ENCODE data around the gene ZFR2. TPM values are rescaled to one million over a fixed set of nuclear protein-coding genes. Genes with fewer than 3 reads are reported as not detected.
"Not testable (repeated sequence)": the region's sequence is repeated elsewhere in the genome, so short reads cannot be mapped to it uniquely, and the experiment has no call there.

Gene ZFR2
- total and polyA plus RNA-seq, 2 experiments from 2014 or later = not detected

DNA sequence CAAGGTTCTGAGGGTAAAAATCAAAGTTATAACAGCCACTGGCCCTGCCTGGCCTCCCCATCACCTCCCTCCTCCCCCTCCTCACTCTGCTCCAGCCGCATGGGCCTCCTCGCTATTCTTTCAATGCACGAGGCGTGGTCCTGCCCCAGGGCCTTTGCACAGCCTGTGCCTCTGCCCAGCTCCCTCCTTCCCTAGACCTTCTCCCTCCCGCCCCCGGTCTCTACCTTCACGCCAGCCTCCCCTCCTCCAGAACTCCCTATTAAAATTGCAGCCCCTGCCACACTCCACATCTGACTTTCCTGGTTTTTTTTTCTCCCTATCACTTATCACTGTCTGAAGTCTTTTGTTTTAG lies 100.1 kb downstream of the ZFR2 start:
- no peaks in the 10 kb centered on the region for H4K20me1 ChIP-seq (ENCODE audit: insufficient read depth)
- H3K9me2 ChIP-seq (ENCODE audit: insufficient read depth) = no peaks in the 10 kb centered on the region
- DNase-seq = no peak
- H3K4me1 ChIP-seq (ENCODE audit: insufficient read depth) = no peaks in the 10 kb centered on the region
- H3K9ac ChIP-seq = no peak overlapping the region
- H3K4me3 ChIP-seq = no peak overlapping the region
- no peak overlapping the region for H3K4me2 ChIP-seq (ENCODE audit: unreplicated experiment)
- H3K36me3 ChIP-seq (ENCODE audit: low read depth) = no peaks in the 10 kb centered on the region
- H3K27me3 ChIP-seq (replicated peaks; ENCODE audit: insufficient read depth) = no peaks in the 10 kb centered on the region
- H3F3A ChIP-seq (ENCODE audit: insufficient read depth) = no peaks in the 10 kb centered on the region
- H3K79me2 ChIP-seq (ENCODE audit: insufficient read depth) = peaks cover 8% of the 10 kb centered on the region
- 95 to 100% methylated on average over 1 to 7 of the region's 7 CpGs for WGBS, 2 experiments (ENCODE audit: low coverage in 1 of 2, low lambda C conversion rate in 2 of 2, missing lambda C conversion rate in 2 of 2)
- H2AFZ ChIP-seq = no peak overlapping the region
- H3K27ac ChIP-seq = no peak overlapping the region
- TF ChIP-seq EZH2 (IDR thresholded peaks at IDR 0.05; ENCODE audit: insufficient read depth, poor library complexity, severe bottlenecking) = no peak
- no peak for TF ChIP-seq EZH2phosphoT487 (IDR thresholded peaks at IDR 0.05; ENCODE audit: insufficient read depth, low read depth)
- H3K9me3 ChIP-seq (ENCODE audit: low read depth) = no peaks in the 10 kb centered on the region
- in situ Hi-C loops (cut with MboI) = no loop called here

DNA sequence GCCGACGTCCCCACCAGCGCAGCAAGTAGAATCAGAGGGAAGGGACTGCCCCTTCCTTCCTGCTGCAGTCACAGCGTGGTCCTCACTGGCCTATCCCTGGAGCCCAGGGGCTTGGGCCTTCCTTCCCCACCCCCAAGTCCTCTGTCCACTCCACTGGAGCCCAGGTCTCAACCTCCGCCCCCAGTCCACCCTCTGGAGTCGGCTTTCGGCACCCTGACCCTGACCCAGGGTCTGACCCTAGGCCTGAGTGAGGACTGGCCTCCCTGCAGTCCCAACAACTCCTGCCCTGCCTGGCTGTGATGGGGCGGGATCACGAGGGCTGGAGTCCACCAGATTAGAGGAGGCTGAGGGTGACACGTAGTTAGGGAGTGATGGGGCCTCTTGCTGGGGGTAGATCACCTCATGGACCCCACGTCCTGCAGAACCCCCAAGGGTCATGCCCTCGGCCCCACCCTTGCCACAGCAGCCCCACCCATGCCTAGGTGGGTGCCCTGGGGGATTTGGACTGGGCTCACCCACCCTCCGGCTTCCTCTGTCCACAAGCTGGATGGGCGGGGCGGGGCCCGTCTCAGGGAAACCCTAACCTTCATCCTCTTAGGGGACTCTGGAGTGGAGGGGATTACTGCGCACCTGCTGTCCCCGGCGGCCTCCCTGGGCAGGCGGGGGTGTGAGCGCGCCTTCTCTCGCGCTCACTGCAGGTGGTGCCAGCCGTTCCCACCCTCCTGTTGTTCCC lies 100.7 kb downstream of the ZFR2 start:
- no peaks in the 10 kb centered on the region for H3K9me3 ChIP-seq (ENCODE audit: low read depth)
- no peaks in the 10 kb centered on the region for H3K36me3 ChIP-seq (ENCODE audit: low read depth)
- H3K4me1 ChIP-seq (ENCODE audit: insufficient read depth) = 0 out of 2 replicates have a peak, but pooled peaks cover 3% of the 10 kb centered on the region
- no peak overlapping the region for H3K4me2 ChIP-seq (ENCODE audit: unreplicated experiment)
- no peak overlapping the region for H3K9ac ChIP-seq
- no peaks in the 10 kb centered on the region for H3F3A ChIP-seq (ENCODE audit: insufficient read depth)
- 90 to 91% methylated on average over 22 to 25 of the region's 25 CpGs for WGBS, 2 experiments (ENCODE audit: low coverage in 1 of 2, low lambda C conversion rate in 2 of 2, missing lambda C conversion rate in 2 of 2)
- H3K79me2 ChIP-seq (ENCODE audit: insufficient read depth) = peaks cover 14% of the 10 kb centered on the region
- TF ChIP-seq EZH2 (IDR thresholded peaks at IDR 0.05; ENCODE audit: insufficient read depth, poor library complexity, severe bottlenecking) = no peak
- TF ChIP-seq EZH2phosphoT487 (IDR thresholded peaks at IDR 0.05; ENCODE audit: insufficient read depth, low read depth) = no peak
- no peaks in the 10 kb centered on the region for H3K27me3 ChIP-seq (replicated peaks; ENCODE audit: insufficient read depth)
- H4K20me1 ChIP-seq (ENCODE audit: insufficient read depth) = no peaks in the 10 kb centered on the region
- H2AFZ ChIP-seq = no peak overlapping the region
- no peak for DNase-seq
- no peak overlapping the region for H3K4me3 ChIP-seq
- H3K27ac ChIP-seq = no peak overlapping the region
- no peaks in the 10 kb centered on the region for H3K9me2 ChIP-seq (ENCODE audit: insufficient read depth)
- in situ Hi-C loops (cut with MboI) = no loop called here

DNA sequence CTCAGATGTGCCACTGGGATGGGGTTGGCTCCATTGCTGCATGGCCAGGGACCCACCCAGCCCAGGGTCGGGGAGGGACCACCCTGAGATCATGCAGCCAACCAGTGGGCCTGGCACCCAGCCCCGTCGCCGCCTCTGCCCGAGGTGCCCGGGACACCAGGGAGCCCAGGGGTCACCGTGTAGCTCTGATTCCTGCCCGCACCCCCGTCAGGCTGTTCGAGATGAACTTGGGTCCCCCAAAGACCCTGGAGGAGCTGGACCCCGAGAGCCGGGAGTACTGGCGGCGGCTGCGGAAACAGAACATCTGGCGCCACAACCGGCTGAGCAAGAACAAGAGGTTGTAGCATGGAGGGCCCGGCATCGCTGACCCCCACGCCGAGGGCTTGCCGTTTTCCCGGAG lies 101.8 kb downstream of the ZFR2 start:
- Histone ChIP-seq H3K27me3 (replicated peaks; ENCODE audit: insufficient read depth) (no peaks in the 10 kb centered on the region), H3K27ac (no peak overlapping the region), H3K4me3 (no peak overlapping the region), H3K79me2 (ENCODE audit: insufficient read depth) (peaks cover 15% of the 10 kb centered on the region), H3K36me3 (ENCODE audit: low read depth) (no peaks in the 10 kb centered on the region), H3K9me3 (ENCODE audit: low read depth) (no peaks in the 10 kb centered on the region), H3K9ac (no peak overlapping the region), H4K20me1 (ENCODE audit: insufficient read depth) (no peaks in the 10 kb centered on the region), H3K9me2 (ENCODE audit: insufficient read depth) (no peaks in the 10 kb centered on the region), H3K4me2 (ENCODE audit: unreplicated experiment) (no peak overlapping the region), H3F3A (ENCODE audit: insufficient read depth) (no peaks in the 10 kb centered on the region), H3K4me1 (ENCODE audit: insufficient read depth) (0 out of 2 replicates have a peak, but pooled peaks cover 5% of the 10 kb centered on the region), H2AFZ (no peak overlapping the region)
- no peak for DNase-seq
- WGBS, 2 experiments (ENCODE audit: low coverage in 1 of 2, low lambda C conversion rate in 2 of 2, missing lambda C conversion rate in 2 of 2) = 90 to 94% methylated on average over 23 of the region's 23 CpGs
- in situ Hi-C loops (cut with MboI) = no loop called here
- no peak for TF ChIP-seq EZH2phosphoT487 (IDR thresholded peaks at IDR 0.05; ENCODE audit: insufficient read depth, low read depth)
- TF ChIP-seq EZH2 (IDR thresholded peaks at IDR 0.05; ENCODE audit: insufficient read depth, poor library complexity, severe bottlenecking) = no peak

DNA sequence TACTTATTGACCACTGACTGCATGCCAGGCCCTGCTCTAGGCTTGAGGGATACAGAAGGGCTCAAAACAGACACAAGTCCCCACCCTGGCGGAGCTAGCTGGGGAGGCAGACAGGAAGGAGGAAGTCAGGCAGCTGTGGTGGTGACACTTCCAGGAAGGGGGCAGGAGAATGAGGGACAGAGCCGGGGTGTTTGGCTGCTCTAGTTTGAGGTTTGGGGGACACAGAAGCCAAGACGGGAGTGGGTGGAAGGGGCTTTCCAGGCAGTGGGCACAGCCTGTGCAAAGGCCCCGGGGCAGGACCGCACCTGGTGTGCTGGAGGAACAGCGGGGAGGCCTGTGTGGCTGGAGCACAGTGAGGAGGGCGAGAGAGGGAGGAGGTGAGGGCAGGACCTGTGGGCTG lies 102.3 kb downstream of the ZFR2 start:
- in situ Hi-C loops (cut with MboI) = no loop called here
- no peak for DNase-seq
- no peak overlapping the region for H3K4me3 ChIP-seq
- H3K9ac ChIP-seq = no peak overlapping the region
- peaks cover 15% of the 10 kb centered on the region for H3K79me2 ChIP-seq (ENCODE audit: insufficient read depth)
- no peaks in the 10 kb centered on the region for H3K36me3 ChIP-seq (ENCODE audit: low read depth)
- no peaks in the 10 kb centered on the region for H3K9me3 ChIP-seq (ENCODE audit: low read depth)
- no peak overlapping the region for H3K27ac ChIP-seq
- H3K4me1 ChIP-seq (ENCODE audit: insufficient read depth) = 0 out of 2 replicates have a peak, but pooled peaks cover 8% of the 10 kb centered on the region
- H3F3A ChIP-seq (ENCODE audit: insufficient read depth) = no peaks in the 10 kb centered on the region
- no peak for TF ChIP-seq EZH2phosphoT487 (IDR thresholded peaks at IDR 0.05; ENCODE audit: insufficient read depth, low read depth)
- no peak for TF ChIP-seq EZH2 (IDR thresholded peaks at IDR 0.05; ENCODE audit: insufficient read depth, poor library complexity, severe bottlenecking)
- no peaks in the 10 kb centered on the region for H3K27me3 ChIP-seq (replicated peaks; ENCODE audit: insufficient read depth)
- no peaks in the 10 kb centered on the region for H3K9me2 ChIP-seq (ENCODE audit: insufficient read depth)
- no peak overlapping the region for H3K4me2 ChIP-seq (ENCODE audit: unreplicated experiment)
- H4K20me1 ChIP-seq (ENCODE audit: insufficient read depth) = no peaks in the 10 kb centered on the region
- no peak overlapping the region for H2AFZ ChIP-seq
- 87 to 90% methylated on average over 7 of the region's 7 CpGs for WGBS, 2 experiments (ENCODE audit: low coverage in 1 of 2, low lambda C conversion rate in 2 of 2, missing lambda C conversion rate in 2 of 2)

DNA sequence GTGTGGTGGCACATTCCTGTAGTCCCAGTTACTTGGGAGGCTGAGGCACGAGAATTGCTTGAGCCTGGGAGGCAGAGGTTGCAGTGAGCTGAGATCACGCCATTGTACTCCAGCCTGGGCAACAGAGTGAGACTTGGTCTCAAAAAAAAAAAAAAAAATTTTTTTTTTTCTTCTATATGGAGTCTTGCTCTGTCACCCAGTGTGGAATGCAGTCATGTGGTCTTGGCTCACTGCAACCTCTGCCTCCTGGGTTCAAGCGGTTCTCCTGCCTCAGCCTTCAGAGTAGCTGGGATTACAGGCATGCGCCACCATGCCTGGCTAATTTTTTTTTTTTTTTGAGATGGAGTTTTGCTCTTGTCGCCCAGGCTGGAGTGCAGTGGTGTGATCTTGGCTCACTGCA lies 103.1 kb downstream of the ZFR2 start:
- H3K4me2 ChIP-seq (ENCODE audit: unreplicated experiment); H3K27me3 ChIP-seq (replicated peaks; ENCODE audit: insufficient read depth); H3K4me3 ChIP-seq; H3K9me3 ChIP-seq (ENCODE audit: low read depth); H3K9me2 ChIP-seq (ENCODE audit: insufficient read depth); in situ Hi-C loops (cut with MboI); H3K9ac ChIP-seq; H2AFZ ChIP-seq; H4K20me1 ChIP-seq (ENCODE audit: insufficient read depth); H3K27ac ChIP-seq; H3K4me1 ChIP-seq (ENCODE audit: insufficient read depth); H3K36me3 ChIP-seq (ENCODE audit: low read depth); H3F3A ChIP-seq (ENCODE audit: insufficient read depth): not testable (repeated sequence)
- DNase-seq = peak; percentile 28
- 89 to 98% methylated on average over 5 of the region's 5 CpGs for WGBS, 2 experiments (ENCODE audit: low coverage in 1 of 2, low lambda C conversion rate in 2 of 2, missing lambda C conversion rate in 2 of 2)
- peaks cover 22% of the 10 kb centered on the region for H3K79me2 ChIP-seq (ENCODE audit: insufficient read depth)

Measured in GM23248 (cell line).